CD8-positive, alpha-beta memory T cell (primary cell): ENCODE measurements around the gene UGT1A7. TPM values are rescaled to one million over a fixed set of nuclear protein-coding genes. Genes with fewer than 3 reads are reported as not detected.
"Not testable (repeated sequence)": the region's sequence is repeated elsewhere in the genome, so short reads cannot be mapped to it uniquely, and the experiment has no call there.

ENCODE experiments used
- CTCF ChIA-PET: fragments of 350-600 bp; sonication (Branson Sonifier 250); formaldehyde crosslinking; loops from one replicate; lab custom pipeline; 2021; ENCODE audit warnings: antibody characterized with exemption; lab: Charles Lee
- POLR2A ChIA-PET: fragments of 350-600 bp; sonication (Branson Sonifier 250); formaldehyde crosslinking; loops from one replicate; lab custom pipeline; 2021; ENCODE audit warnings: antibody characterized with exemption; lab: Charles Lee
- DNase-seq, 5 donors: peaks; one replicate each; pipeline versions ENCODE4 v3.0.0 to v3.0.0-alpha.2; 2020 to 2022; ENCODE audit warnings: mixed read lengths in 1 of 5
- H3K27ac ChIP-seq: one replicate; pipeline ENCODE4 v1.7.0; 2013; ENCODE audit warnings: low read depth, mild to moderate bottlenecking, low read length, moderate library complexity
- H3K27me3 ChIP-seq: 2 replicates; pipeline ENCODE4 v1.7.0; 2013; ENCODE audit warnings: low read length, mild to moderate bottlenecking; ENCODE audit not compliant: insufficient read depth, poor library complexity, severe bottlenecking
- H3K36me3 ChIP-seq: 2 replicates; pipeline ENCODE4 v1.7.0; 2013; ENCODE audit warnings: mild to moderate bottlenecking, low read length, moderate library complexity; ENCODE audit not compliant: insufficient read depth
- H3K4me1 ChIP-seq: 2 replicates; pipeline ENCODE4 v1.7.0; 2013; ENCODE audit warnings: mild to moderate bottlenecking, low read length, moderate library complexity; ENCODE audit not compliant: insufficient read depth
- H3K4me3 ChIP-seq: 2 replicates; pipeline ENCODE4 v1.7.0; 2013; ENCODE audit warnings: mild to moderate bottlenecking, low read length
- H3K9me3 ChIP-seq: 2 replicates; pipeline ENCODE4 v1.7.0; 2013; ENCODE audit warnings: mild to moderate bottlenecking, low read length
- H3K27ac Mint-ChIP-seq, 8 donors: one replicate each; pipeline ENCODE4 v1.8.0; 2020 to 2021; ENCODE audit warnings: mixed read lengths in 8 of 8, mild to moderate bottlenecking in 6 of 8, inconsistent platforms in 3 of 8, moderate library complexity in 3 of 8
- H3K27me3 Mint-ChIP-seq, 2 donors: one replicate each; pipeline ENCODE4 v1.8.0; 2020 to 2021; ENCODE audit warnings: mixed read lengths in 2 of 2, mild to moderate bottlenecking in 1 of 2, moderate library complexity in 1 of 2
- H3K36me3 Mint-ChIP-seq, 3 donors: one replicate each; pipeline ENCODE4 v1.8.0; 2020 to 2021; ENCODE audit warnings: mixed read lengths in 3 of 3, inconsistent platforms in 1 of 3, mild to moderate bottlenecking in 1 of 3
- H3K4me1 Mint-ChIP-seq, 3 donors: one replicate each; pipeline ENCODE4 v1.8.0; 2020 to 2021; ENCODE audit warnings: mixed read lengths in 3 of 3, inconsistent platforms in 1 of 3, mild to moderate bottlenecking in 1 of 3
- H3K4me3 Mint-ChIP-seq, 7 donors: one replicate each; pipeline ENCODE4 v1.8.0; 2020 to 2021; ENCODE audit warnings: mixed read lengths in 7 of 7, mild to moderate bottlenecking in 6 of 7, moderate library complexity in 4 of 7, inconsistent platforms in 2 of 7
- H3K9me3 Mint-ChIP-seq, 5 donors: one replicate each; pipeline ENCODE4 v1.8.0; 2020 to 2022; ENCODE audit warnings: mixed read lengths in 5 of 5, mild to moderate bottlenecking in 3 of 5, moderate library complexity in 2 of 5, inconsistent platforms in 1 of 5
- polyA plus RNA-seq: library from polyadenylated mRNA; unstranded; fragments of 300-500 nt; fragmentation: Illumina TruSeq; gene quantifications from one replicate; pipeline ENCODE4 v1.2.3, GENCODE V29; 2021
- total RNA-seq, 2 experiments: library from RNA; stranded (reverse); gene quantifications; one replicate each; pipeline ENCODE4 v1.2.3, GENCODE V29; 2021

The UGT1A7 gene
- total and polyA plus RNA-seq, 3 experiments from 2014 or later: not detected

DNA sequence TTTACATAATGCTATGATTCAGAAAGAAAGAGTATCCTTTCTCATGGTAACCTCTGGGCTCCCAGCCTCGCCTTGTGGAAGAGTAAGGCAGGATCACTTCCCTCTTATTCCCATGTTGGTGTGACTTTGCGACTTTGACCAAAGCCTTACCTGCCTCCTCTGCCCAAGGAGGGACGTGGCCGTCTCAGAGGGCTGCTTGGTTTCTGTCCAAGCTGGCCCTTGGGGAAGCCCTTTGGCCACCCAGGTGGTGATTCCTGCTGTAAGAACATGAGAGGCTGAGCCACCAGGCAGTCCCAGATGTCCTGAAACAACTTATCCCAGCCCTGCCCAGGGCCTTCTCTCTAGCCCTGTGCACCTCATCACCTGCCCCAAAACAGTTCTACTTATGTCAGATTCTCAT, 17.0 kb downstream of the UGT1A7 start:
- POLR2A ChIA-PET: no interaction called here
- H3K27ac ChIP-seq: no peak overlapping the region
- no peak for DNase-seq

DNA sequence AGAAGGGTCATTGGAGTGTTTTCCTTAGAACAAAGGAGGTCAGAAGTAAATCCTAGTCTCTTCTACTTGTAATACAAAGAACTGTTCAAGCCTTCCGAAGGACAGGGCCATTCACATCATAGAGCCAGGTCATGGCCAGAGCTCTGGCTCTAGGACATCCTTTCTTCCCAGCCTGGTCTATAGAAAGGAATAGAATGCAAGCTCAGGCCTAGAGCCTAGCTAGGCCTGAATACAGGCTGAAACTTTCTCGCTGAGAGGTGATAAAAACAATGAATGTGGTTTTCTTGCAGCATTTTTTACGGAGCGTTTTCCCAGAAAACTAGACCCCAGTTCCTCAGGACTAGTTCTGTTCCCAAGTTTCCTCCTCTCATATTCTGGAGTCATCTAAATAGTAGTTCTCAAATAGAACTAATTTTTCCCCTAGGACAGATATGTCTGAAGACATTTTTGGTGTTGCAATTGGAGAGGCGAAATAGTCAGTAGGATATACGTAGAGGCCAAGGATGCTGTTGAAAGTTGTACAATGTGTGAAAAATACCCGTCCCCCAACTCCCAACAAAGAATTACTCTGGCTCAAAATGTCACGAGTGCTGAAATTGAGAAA, 17.8 kb downstream of the UGT1A7 start:
- H3K27ac ChIP-seq: peak overlapping the region; percentile 2
- Mint-ChIP-seq H3K27ac (no peak overlapping the region), H3K36me3 (peaks cover 0 to 2% (median 0%) of the 10 kb centered on the region in 3 donors), H3K4me1 (no peaks in the 10 kb centered on the region), H3K4me3 (no peak overlapping the region), H3K27me3 (peaks cover 7 to 24% of the 10 kb centered on the region in 2 donors), H3K9me3 (peaks cover 0 to 6% (median 4%) of the 10 kb centered on the region in 5 donors)
- no peaks in the 10 kb centered on the region for H3K27me3 ChIP-seq
- ChIA-PET CTCF (no interaction called here), POLR2A (no interaction called here)
- no peaks in the 10 kb centered on the region for H3K36me3 ChIP-seq
- H3K9me3 ChIP-seq: no peaks in the 10 kb centered on the region
- no peaks in the 10 kb centered on the region for H3K4me1 ChIP-seq
- no peak for DNase-seq
- no peak overlapping the region for H3K4me3 ChIP-seq

More for the DNA sequence above, 17.0 kb downstream of the UGT1A7 start:
- Histone ChIP-seq H3K4me1 (no peaks in the 10 kb centered on the region), H3K4me3 (no peak overlapping the region), H3K27me3 (no peaks in the 10 kb centered on the region), H3K36me3 (no peaks in the 10 kb centered on the region), H3K9me3 (no peaks in the 10 kb centered on the region)
- H3K27ac Mint-ChIP-seq: no peak overlapping the region
- H3K4me3 Mint-ChIP-seq: no peak overlapping the region
- peaks cover 7 to 26% of the 10 kb centered on the region in 2 donors for H3K27me3 Mint-ChIP-seq
- CTCF ChIA-PET: no interaction called here
- no peaks in the 10 kb centered on the region for H3K9me3 Mint-ChIP-seq
- no peaks in the 10 kb centered on the region for H3K4me1 Mint-ChIP-seq
- H3K36me3 Mint-ChIP-seq: no peaks in the 10 kb centered on the region

DNA sequence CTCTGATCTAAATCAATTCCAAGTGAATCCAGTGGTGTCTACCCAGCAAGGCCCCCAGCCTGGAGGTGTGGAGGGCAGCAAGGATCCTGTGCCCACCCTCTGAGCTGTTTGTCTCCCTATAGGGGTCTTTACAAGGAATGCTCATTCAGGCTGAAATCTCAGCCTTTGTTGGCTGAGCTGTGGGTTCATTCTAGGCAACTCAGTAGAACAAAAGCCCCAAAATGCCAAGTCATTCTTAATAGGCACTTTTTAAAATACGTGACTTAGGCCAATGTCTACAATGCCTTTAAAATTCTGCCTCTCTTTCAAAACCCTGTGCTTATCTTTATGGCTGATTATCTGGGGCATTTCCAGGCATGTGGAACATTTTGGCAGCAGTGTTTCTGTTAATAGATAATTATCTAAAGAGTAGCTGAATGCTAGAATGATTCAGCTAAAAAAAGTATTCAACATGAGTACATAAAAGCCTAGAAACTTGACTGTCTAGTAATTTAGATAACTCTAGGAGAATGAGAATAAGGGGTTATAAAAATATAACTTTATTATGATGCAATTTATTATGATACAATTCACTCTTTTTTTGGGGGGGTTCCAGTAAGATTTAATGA, 18.4 kb downstream of the UGT1A7 start:
- H3K27ac Mint-ChIP-seq: no peak overlapping the region
- Histone ChIP-seq H3K9me3 (no peaks in the 10 kb centered on the region), H3K27me3 (no peaks in the 10 kb centered on the region), H3K4me3 (no peak overlapping the region), H3K36me3 (no peaks in the 10 kb centered on the region), H3K4me1 (no peaks in the 10 kb centered on the region), H3K27ac (peak overlapping the region; percentile 2)
- peaks cover 12 to 25% of the 10 kb centered on the region in 2 donors for H3K27me3 Mint-ChIP-seq
- ChIA-PET CTCF (no interaction called here), POLR2A (no interaction called here)
- no peak for DNase-seq
- H3K36me3 Mint-ChIP-seq: peaks cover 0 to 2% (median 0%) of the 10 kb centered on the region in 3 donors
- no peak overlapping the region for H3K4me3 Mint-ChIP-seq
- no peaks in the 10 kb centered on the region for H3K4me1 Mint-ChIP-seq
- peaks cover 0 to 6% (median 4%) of the 10 kb centered on the region in 5 donors for H3K9me3 Mint-ChIP-seq

DNA sequence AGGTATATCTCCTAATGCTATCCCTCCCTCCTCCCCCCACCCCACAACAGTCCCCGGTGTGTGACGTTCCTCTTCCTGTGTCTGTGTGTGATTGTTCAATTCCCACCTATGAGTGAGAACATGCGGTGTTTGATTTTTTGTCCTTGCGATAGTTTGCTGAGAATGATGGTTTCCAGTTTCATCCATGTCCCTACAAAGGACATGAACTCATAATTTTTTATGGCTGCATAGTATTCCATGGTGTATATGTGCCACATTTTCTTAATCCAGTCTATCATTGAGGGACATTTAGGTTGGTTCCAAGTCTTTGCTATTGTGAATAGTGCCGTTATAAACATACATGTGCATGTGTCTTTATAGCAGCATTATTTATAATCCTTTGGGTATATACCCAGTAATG, 19.1 kb downstream of the UGT1A7 start:
- H3K36me3 ChIP-seq, CTCF ChIA-PET, H3K9me3 Mint-ChIP-seq, H3K4me3 Mint-ChIP-seq, H3K4me1 Mint-ChIP-seq, H3K4me3 ChIP-seq, H3K36me3 Mint-ChIP-seq, POLR2A ChIA-PET, DNase-seq, H3K27ac Mint-ChIP-seq, H3K9me3 ChIP-seq, H3K27me3 ChIP-seq, H3K4me1 ChIP-seq, H3K27ac ChIP-seq: not testable (repeated sequence)
- H3K27me3 Mint-ChIP-seq: peaks cover 15 to 30% of the 10 kb centered on the region in 2 donors

DNA sequence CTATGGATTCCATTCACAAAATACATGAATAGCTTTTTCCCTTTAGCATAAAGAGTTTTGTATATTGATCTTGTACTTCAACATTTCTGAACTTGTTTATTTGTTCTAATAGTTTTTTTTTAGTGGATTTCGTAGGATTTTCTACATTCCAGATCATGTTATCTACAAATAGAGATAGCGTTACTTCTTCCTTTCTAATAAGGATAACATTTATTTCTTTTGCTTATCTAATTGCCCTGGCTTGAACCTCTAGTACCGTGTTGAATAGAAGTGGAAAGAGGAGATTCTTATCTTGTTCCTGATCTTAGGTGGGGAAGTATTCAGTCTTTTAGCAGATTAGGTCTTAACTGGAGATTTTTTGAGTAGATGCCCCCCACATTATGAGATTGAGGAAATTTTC, 20.5 kb downstream of the UGT1A7 start:
- Histone ChIP-seq H3K4me3 (no peak overlapping the region), H3K27ac (no peak overlapping the region), H3K4me1 (no peaks in the 10 kb centered on the region), H3K27me3 (no peaks in the 10 kb centered on the region), H3K36me3 (no peaks in the 10 kb centered on the region), H3K9me3 (no peaks in the 10 kb centered on the region)
- H3K27me3 Mint-ChIP-seq: peaks cover 17 to 29% of the 10 kb centered on the region in 2 donors
- peaks cover 0 to 2% (median 0%) of the 10 kb centered on the region in 3 donors for H3K36me3 Mint-ChIP-seq
- no peak overlapping the region for H3K27ac Mint-ChIP-seq
- no peaks in the 10 kb centered on the region for H3K4me1 Mint-ChIP-seq
- CTCF ChIA-PET: no interaction called here
- no peak overlapping the region for H3K4me3 Mint-ChIP-seq
- H3K9me3 Mint-ChIP-seq: peaks cover 0 to 6% (median 4%) of the 10 kb centered on the region in 5 donors
- POLR2A ChIA-PET: no interaction called here
- no peak for DNase-seq

DNA sequence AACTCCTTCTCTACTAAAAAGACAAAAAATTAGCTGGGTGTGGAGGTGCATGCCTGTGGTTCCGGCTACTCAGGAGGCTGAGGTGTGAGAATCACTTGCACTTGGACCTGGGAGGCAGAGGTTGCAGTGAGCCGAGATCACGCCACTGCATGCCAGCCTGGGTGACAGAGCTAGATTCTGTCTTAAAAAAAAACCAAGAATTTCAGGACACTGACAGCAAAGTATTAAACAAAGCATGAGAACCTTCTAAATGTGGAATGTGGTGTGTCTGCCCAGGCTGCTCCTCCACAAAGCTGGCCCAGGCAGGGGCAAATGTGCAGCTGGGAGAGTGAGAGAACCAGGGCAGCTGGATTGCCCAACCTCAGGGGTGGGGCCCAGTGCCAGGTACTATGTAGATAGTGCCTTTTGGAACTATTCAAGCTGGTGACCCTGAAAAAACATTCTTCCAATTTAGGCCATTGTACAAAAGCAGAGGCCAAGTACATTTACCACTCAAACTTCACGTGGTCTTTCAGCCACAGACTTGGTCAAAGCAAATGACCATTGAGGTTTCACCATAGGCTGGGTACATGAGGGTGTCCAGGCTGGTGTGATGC, 24.3 kb downstream of the UGT1A7 start:
- Histone ChIP-seq H3K9me3 (no peaks in the 10 kb centered on the region), H3K27me3 (no peaks in the 10 kb centered on the region), H3K36me3 (no peaks in the 10 kb centered on the region), H3K4me1 (no peaks in the 10 kb centered on the region), H3K4me3 (no peak overlapping the region), H3K27ac (no peak overlapping the region)
- Mint-ChIP-seq H3K4me3 (no peak overlapping the region), H3K36me3 (peaks cover 0 to 2% (median 0%) of the 10 kb centered on the region in 3 donors), H3K27me3 (peaks cover 22 to 26% of the 10 kb centered on the region in 2 donors), H3K4me1 (no peaks in the 10 kb centered on the region), H3K27ac (no peak overlapping the region), H3K9me3 (peaks cover 0 to 6% (median 4%) of the 10 kb centered on the region in 5 donors)
- POLR2A ChIA-PET: no interaction called here
- CTCF ChIA-PET: interaction anchor here (1.2 kb wide), 1 partner anchor 10 kb away, joined by 3 read pairs; no protein-coding TSS in a partner anchor
- DNase-seq: no peak

DNA sequence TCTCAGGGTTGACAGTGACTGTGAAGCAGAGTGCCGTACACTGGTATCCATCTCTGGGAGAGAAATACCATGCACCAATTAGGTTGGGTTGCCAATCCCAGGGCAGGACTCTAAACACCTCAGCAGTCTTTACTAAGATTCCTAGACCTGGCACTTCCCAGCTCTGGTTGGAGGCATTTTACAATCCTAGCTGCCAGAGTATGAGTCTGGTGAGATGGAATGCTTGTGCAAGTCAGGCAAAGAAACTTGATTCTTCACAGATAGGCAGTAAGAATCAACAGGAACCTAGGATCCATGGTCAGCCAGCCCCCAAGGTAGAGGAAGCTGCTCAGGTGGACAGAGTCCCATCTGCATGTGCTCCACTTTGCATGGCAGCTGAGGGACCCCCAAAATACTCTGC, 25.0 kb downstream of the UGT1A7 start:
- Mint-ChIP-seq H3K36me3 (peaks cover 0 to 2% (median 0%) of the 10 kb centered on the region in 3 donors), H3K4me3 (no peak overlapping the region), H3K4me1 (no peaks in the 10 kb centered on the region), H3K27me3 (peaks cover 22 to 32% of the 10 kb centered on the region in 2 donors), H3K9me3 (peaks cover 0 to 6% (median 4%) of the 10 kb centered on the region in 5 donors), H3K27ac (no peak overlapping the region)
- ChIA-PET POLR2A (interaction anchor here (0.7 kb wide), 1 partner anchor 11 kb away, joined by 7 read pairs; no protein-coding TSS in a partner anchor), CTCF (interaction anchor here (1.2 kb wide), 1 partner anchor 10 kb away, joined by 3 read pairs; no protein-coding TSS in a partner anchor)
- no peaks in the 10 kb centered on the region for H3K9me3 ChIP-seq
- no peaks in the 10 kb centered on the region for H3K36me3 ChIP-seq
- H3K27me3 ChIP-seq: no peaks in the 10 kb centered on the region
- H3K4me1 ChIP-seq: no peaks in the 10 kb centered on the region
- H3K4me3 ChIP-seq: no peak overlapping the region
- DNase-seq: no peak
- no peak overlapping the region for H3K27ac ChIP-seq
